Endothelial cell of umbilical vein (primary cell): Measurements from ENCODE around the gene PIGA. TPM values are rescaled to one million over a fixed set of nuclear protein-coding genes. Genes with fewer than 3 reads are reported as not detected.

Experiments used
- BruUV-seq: library from RNA; stranded (reverse); fragments of 400-500 nt; replicated peaks from 2 replicates; lab custom pipeline; 2021; lab: Mats Ljungman, UMichigan
- CTCF ChIA-PET: fragments of 300-600, 350-600 bp; sonication (Branson Sonifier 250); formaldehyde crosslinking; loops from one replicate; lab custom pipeline; 2021; ENCODE audit warnings: antibody characterized with exemption, inconsistent platforms; lab: Charles Lee
- POLR2A ChIA-PET: fragments of 300-600, 350-600 bp; sonication (Branson Sonifier 250); formaldehyde crosslinking; loops from one replicate; lab custom pipeline; 2021; ENCODE audit warnings: antibody characterized with exemption, inconsistent platforms; lab: Charles Lee
- DNase-seq: peaks from one replicate; pipeline ENCODE4 v3.0.0-alpha.2; 2011; ENCODE audit warnings: low read depth, low spot score
- FAIRE-seq: peaks from 2 replicates; lab custom pipeline; 2011; peaks lifted over from hg19 to GRCh38; lab: Jason Lieb, UNC
- H2AFZ ChIP-seq: 2 replicates; pipeline ENCODE4 v1.6.0; 2012; ENCODE audit warnings: low read depth, low read length, control low read depth, inconsistent platforms
- H3K27ac ChIP-seq: 2 replicates; pipeline ENCODE4 v1.5.1; 2011; ENCODE audit warnings: low read depth, mild to moderate bottlenecking, control low read depth, low read length, moderate library complexity; ENCODE audit not compliant: insufficient read depth
- H3K27me3 ChIP-seq, 2 experiments: 2 replicates each; pipeline versions ENCODE4 v1.6.0 to v1.6.1; 2011; ENCODE audit warnings: low read length in 2 of 2, mixed read lengths in 1 of 2; ENCODE audit not compliant: control insufficient read depth in 2 of 2, insufficient read depth in 2 of 2
- H3K36me3 ChIP-seq, 2 experiments: 2 replicates in 1 of 2; 3 replicates in 1 of 2; pipeline ENCODE4 v1.5.1; 2011; ENCODE audit warnings: low read length in 2 of 2, mild to moderate bottlenecking in 1 of 2, moderate library complexity in 1 of 2; ENCODE audit not compliant: control insufficient read depth in 2 of 2, insufficient read depth in 2 of 2; ENCODE audit errors: extremely low read depth in 1 of 2
- H3K4me1 ChIP-seq: 3 replicates; pipeline ENCODE4 v1.5.1; 2011; ENCODE audit warnings: mild to moderate bottlenecking, low read length; ENCODE audit not compliant: control insufficient read depth, insufficient read depth; ENCODE audit errors: extremely low read depth
- H3K4me2 ChIP-seq: 2 replicates; pipeline ENCODE4 v1.6.1; 2011; ENCODE audit warnings: low read length, control low read depth, mixed read lengths; ENCODE audit not compliant: insufficient read depth
- H3K4me3 ChIP-seq, 3 experiments: fragments of 200-600 bp in 1 of 3; sonication (generic), shearing (Covaris generic) in 1 of 3; replicated peaks in 1 of 3; 2 replicates each; pipeline ENCODE4 v1.5.1; 2011 to 2016; ENCODE audit warnings: control low read depth in 3 of 3, low read length in 3 of 3, mild to moderate bottlenecking in 2 of 3, inconsistent platforms in 1 of 3, low read depth in 1 of 3, moderate library complexity in 1 of 3; ENCODE audit not compliant: insufficient read depth in 1 of 3
- H3K79me2 ChIP-seq: 2 replicates; pipeline ENCODE4 v1.6.0; 2012; ENCODE audit warnings: low read length, inconsistent platforms; ENCODE audit not compliant: control insufficient read depth, insufficient read depth
- H3K9ac ChIP-seq: replicated peaks from 2 replicates; pipeline ENCODE3; 2011; ENCODE audit warnings: low read length, control low read depth; ENCODE audit not compliant: insufficient read depth; ENCODE audit errors: extremely low read depth
- H3K9me1 ChIP-seq: replicated peaks from 3 replicates; pipeline ENCODE4 v1.6.0; 2011; ENCODE audit warnings: mild to moderate bottlenecking, low read length; ENCODE audit not compliant: control insufficient read depth, insufficient read depth; ENCODE audit errors: extremely low read depth
- H3K9me3 ChIP-seq: replicated peaks from 2 replicates; pipeline ENCODE4 v1.5.1; 2012; ENCODE audit warnings: low read length, inconsistent platforms; ENCODE audit not compliant: control insufficient read depth, insufficient read depth
- H4K20me1 ChIP-seq: replicated peaks from 2 replicates; pipeline ENCODE3; 2011; ENCODE audit warnings: mild to moderate bottlenecking, low read length; ENCODE audit not compliant: control insufficient read depth, insufficient read depth; ENCODE audit errors: extremely low read depth
- CTCF ChIP-seq, 2 donors: IDR thresholded peaks; 1 replicate in 1 of 2; 2 replicates in 1 of 2; pipeline ENCODE4 v1.5.1; 2011; ENCODE audit warnings: low read length in 2 of 2, mild to moderate bottlenecking in 2 of 2, moderate library complexity in 2 of 2, control low read depth in 1 of 2, inconsistent platforms in 1 of 2, low read depth in 1 of 2; ENCODE audit not compliant: insufficient read depth in 1 of 2; ENCODE audit errors: extremely low read depth in 1 of 2
- EZH2 ChIP-seq: IDR thresholded peaks from 2 replicates; pipeline ENCODE4 v1.6.1; 2012; ENCODE audit warnings: borderline replicate concordance, low read depth, mild to moderate bottlenecking, moderate library complexity, low read length, inconsistent platforms; ENCODE audit not compliant: severe bottlenecking
- FOS ChIP-seq: IDR thresholded peaks from 2 replicates; pipeline ENCODE4 v1.6.1; 2011; ENCODE audit warnings: mild to moderate bottlenecking, low read length, moderate library complexity, borderline replicate concordance; ENCODE audit not compliant: insufficient read depth
- GATA2 ChIP-seq: IDR thresholded peaks from 2 replicates; pipeline ENCODE4 v1.7.0; 2011; ENCODE audit warnings: low read depth, mild to moderate bottlenecking, moderate library complexity, mixed read lengths, low read length; ENCODE audit not compliant: insufficient read length, insufficient read depth
- JUN ChIP-seq: IDR thresholded peaks from 2 replicates; pipeline ENCODE4 v1.6.1; 2011; ENCODE audit warnings: borderline replicate concordance, low read depth; ENCODE audit not compliant: insufficient read length, insufficient read depth
- MAX ChIP-seq: IDR thresholded peaks from 2 replicates; pipeline ENCODE4 v1.6.1; 2011; ENCODE audit not compliant: insufficient read depth, insufficient read length
- MYC ChIP-seq: IDR thresholded peaks from one replicate; pipeline ENCODE4 v1.6.1; 2011; ENCODE audit warnings: mild to moderate bottlenecking, low read depth, low read length
- POLR2A ChIP-seq: IDR thresholded peaks from 2 replicates; pipeline ENCODE4 v1.6.1; 2012; ENCODE audit warnings: low read depth, mild to moderate bottlenecking, control low read depth, low read length
- POLR2AphosphoS5 ChIP-seq: IDR thresholded peaks from 2 replicates; pipeline ENCODE4 v1.6.1; 2012; ENCODE audit warnings: low read depth, mild to moderate bottlenecking, control low read depth, low read length, moderate library complexity; ENCODE audit not compliant: insufficient read depth
- dilution Hi-C: fragments of 300-500 bp; cut with MboI; formaldehyde crosslinking; loops from one replicate; pipeline ENCODE4 v1.15.0; 2019; ENCODE audit warnings: low sequenced_read_pairs; ENCODE audit not compliant: extremely low pct_ligation_motif_present
- intact Hi-C: fragments of 100-400 bp; cut with micrococcal nuclease; formaldehyde crosslinking; loops from one replicate; pipeline ENCODE4 v1.10.0; 2022
- polyA plus RNA-seq, 4 experiments: library from polyadenylated mRNA; depleted of rRNA in 3 of 4; stranded (reverse) in 3 of 4; unstranded in 1 of 4; fragments of >200 nt; gene quantifications; 2 replicates each; pipeline versions ENCODE4 v1.2.1 to v1.2.3, GENCODE V29; 2011 to 2012; ENCODE audit warnings: missing spikeins in 1 of 4
- total RNA-seq: library from RNA; stranded (reverse); gene quantifications from 2 replicates; pipeline ENCODE4 v1.2.3, GENCODE V29; 2021

PIGA gene
- total and polyA plus RNA-seq, 2 donors (not counting 3 experiments of a cell fraction or from before 2014, with no cell fraction given): 4.0 to 12.1 TPM

GRCh38 chrX:15336023-15336413 is 695 bp upstream of the PIGA start:
- dilution Hi-C loops: no loop called here
- peaks cover 4% of the 10 kb centered on the region for H3K4me1 ChIP-seq
- H3K27ac ChIP-seq: peak overlapping the region; percentile 51
- H3K79me2 ChIP-seq: no peaks in the 10 kb centered on the region
- no peaks in the 10 kb centered on the region for H4K20me1 ChIP-seq
- H3K36me3 ChIP-seq: peaks cover 0 to 3% of the 10 kb centered on the region in 2 experiments
- intact Hi-C loops: no loop called here
- DNase-seq: peak; percentile 58
- H3K4me2 ChIP-seq: peak overlapping the region; percentile 63
- no TSS peak for BruUV-seq
- peak overlapping the region; percentile 56 for H3K9ac ChIP-seq
- H3K9me3 ChIP-seq: no peaks in the 10 kb centered on the region
- peak overlapping the region; percentile 30 to 51 (median 34) for H3K4me3 ChIP-seq
- no peak for FAIRE-seq
- H2AFZ ChIP-seq: peak overlapping the region; percentile 1
- peaks cover 5 to 10% of the 10 kb centered on the region in 2 experiments for H3K27me3 ChIP-seq
- H3K9me1 ChIP-seq: no peaks in the 10 kb centered on the region
- TF ChIP-seq POLR2A (no peak), CTCF (IDR thresholded peaks at IDR 0.05; ENCODE audit: extremely low read depth in 1 of 2, insufficient read depth in 1 of 2, low read depth in 1 of 2, low read length in 2 of 2) (no peak), MAX (no peak), GATA2 (no peak), JUN (no peak), MYC (no peak), FOS (no peak), EZH2 (no peak), POLR2AphosphoS5 (no peak)
- POLR2A ChIA-PET: no interaction called here
- CTCF ChIA-PET: interaction anchor here (1.2 kb wide), 1 partner anchor 36 kb away, joined by 4 read pairs; no protein-coding TSS in a partner anchor
